ENCODE measurements around the gene MILR1. TPM values are rescaled to one million over a fixed set of nuclear protein-coding genes. Genes with fewer than 3 reads are reported as not detected.

The MILR1 gene
- total RNA-seq, 1 donor from 2014 or later = 1.9 TPM

GRCh38 chr17:64504769-64505339, 55.9 kb downstream of the MILR1 start:
- peaks cover 49% of the 10 kb centered on the region for H3K36me3 ChIP-seq (ENCODE audit: insufficient read depth, low read length)

GRCh38 chr17:64505340-64506200, 56.7 kb downstream of the MILR1 start:
- no peaks in the 10 kb centered on the region for H3K27me3 ChIP-seq (ENCODE audit: insufficient read depth, low read length)
- DNase-seq (ENCODE audit: low read depth) = peak; percentile 62
- H3K36me3 ChIP-seq (ENCODE audit: insufficient read depth, low read length) = peaks cover 47% of the 10 kb centered on the region
- H3K4me1 ChIP-seq (ENCODE audit: insufficient read depth, low read length) = peaks cover 29% of the 10 kb centered on the region
- no peak overlapping the region for H2AFZ ChIP-seq (ENCODE audit: low read depth, low read length)
- H3K79me2 ChIP-seq (ENCODE audit: insufficient read depth, low read length) = peaks cover 93% of the 10 kb centered on the region
- H3K9ac ChIP-seq (ENCODE audit: low read length) = peak overlapping the region; percentile 100
- peak overlapping the region; percentile 93 for H3K4me2 ChIP-seq (ENCODE audit: low read length)
- FAIRE-seq = no peak
- H3K36me3 Mint-ChIP-seq (ENCODE audit: low read depth, unreplicated experiment) = peaks cover 18% of the 10 kb centered on the region
- H3K4me3 ChIP-seq (ENCODE audit: insufficient read depth, low read depth, low read length) = peak overlapping the region; percentile 100
- H3K4me1 Mint-ChIP-seq (ENCODE audit: low read depth, unreplicated experiment) = peaks cover 32% of the 10 kb centered on the region
- peak overlapping the region; percentile 99 for H3K27ac ChIP-seq (ENCODE audit: low read depth, low read length)
- TF ChIP-seq EZH2 (IDR thresholded peaks at IDR 0.05; ENCODE audit: insufficient read depth, low read length) (no peak), CTCF (IDR thresholded peaks at IDR 0.05; ENCODE audit: insufficient read depth, low read depth, low read length) (no peak)
- H3K9me3 Mint-ChIP-seq (ENCODE audit: unreplicated experiment) = no peaks in the 10 kb centered on the region
- no peaks in the 10 kb centered on the region for H3K27me3 Mint-ChIP-seq (ENCODE audit: low read depth, unreplicated experiment)
- peaks cover 82% of the 10 kb centered on the region for H4K20me1 ChIP-seq (ENCODE audit: insufficient read depth, low read length)
- peak overlapping the region; percentile 99 for H3K27ac Mint-ChIP-seq (ENCODE audit: unreplicated experiment)
- peak overlapping the region; percentile 94 for H3K4me3 Mint-ChIP-seq (ENCODE audit: unreplicated experiment)
- H3K9me3 ChIP-seq (ENCODE audit: insufficient read depth, low read depth, low read length) = no peaks in the 10 kb centered on the region

More at GRCh38 chr17:64504769-64505339, 55.9 kb downstream of the MILR1 start:
- Histone ChIP-seq H3K27ac (ENCODE audit: low read depth, low read length) (peak overlapping the region; percentile 99), H2AFZ (ENCODE audit: low read depth, low read length) (no peak overlapping the region), H3K4me3 (ENCODE audit: insufficient read depth, low read depth, low read length) (peak overlapping the region; percentile 100), H3K4me1 (ENCODE audit: insufficient read depth, low read length) (peaks cover 36% of the 10 kb centered on the region), H3K9me3 (ENCODE audit: insufficient read depth, low read depth, low read length) (no peaks in the 10 kb centered on the region), H3K27me3 (ENCODE audit: insufficient read depth, low read length) (no peaks in the 10 kb centered on the region), H4K20me1 (ENCODE audit: insufficient read depth, low read length) (peaks cover 84% of the 10 kb centered on the region), H3K4me2 (ENCODE audit: low read length) (peak overlapping the region; percentile 90), H3K9ac (ENCODE audit: low read length) (peak overlapping the region; percentile 100), H3K79me2 (ENCODE audit: insufficient read depth, low read length) (peaks cover 93% of the 10 kb centered on the region)
- Mint-ChIP-seq H3K27ac (ENCODE audit: unreplicated experiment) (peak overlapping the region; percentile 96), H3K27me3 (ENCODE audit: low read depth, unreplicated experiment) (no peaks in the 10 kb centered on the region), H3K36me3 (ENCODE audit: low read depth, unreplicated experiment) (peaks cover 20% of the 10 kb centered on the region), H3K4me3 (ENCODE audit: unreplicated experiment) (peak overlapping the region; percentile 94), H3K4me1 (ENCODE audit: low read depth, unreplicated experiment) (peaks cover 38% of the 10 kb centered on the region), H3K9me3 (ENCODE audit: unreplicated experiment) (no peaks in the 10 kb centered on the region)
- FAIRE-seq = no peak
- peak; percentile 77 for DNase-seq (ENCODE audit: low read depth)
- TF ChIP-seq CTCF (IDR thresholded peaks at IDR 0.05; ENCODE audit: insufficient read depth, low read depth, low read length) (no peak), EZH2 (IDR thresholded peaks at IDR 0.05; ENCODE audit: insufficient read depth, low read length) (no peak)
